Nephron progenitor cell (in vitro differentiated cells): ENCODE data around the gene ABCA5.

Source experiments
- DNase-seq: peaks from one replicate; pipeline ENCODE4 v3.0.0; 2021
- H3K27ac Mint-ChIP-seq: 2 replicates; pipeline ENCODE4 v1.8.0; 2021; ENCODE audit warnings: mild to moderate bottlenecking, moderate library complexity, mixed read lengths
- H3K27me3 Mint-ChIP-seq: 2 replicates; pipeline ENCODE4 v1.8.0; 2021; ENCODE audit warnings: mild to moderate bottlenecking, low read depth, mixed read lengths; ENCODE audit not compliant: poor library complexity
- H3K36me3 Mint-ChIP-seq: 2 replicates; pipeline ENCODE4 v1.8.0; 2021; ENCODE audit warnings: low read depth, mixed read lengths
- H3K4me1 Mint-ChIP-seq: 2 replicates; pipeline ENCODE4 v1.8.0; 2021; ENCODE audit warnings: mixed read lengths
- H3K4me3 Mint-ChIP-seq: 2 replicates; pipeline ENCODE4 v1.8.0; 2021; ENCODE audit warnings: mild to moderate bottlenecking, moderate library complexity, mixed read lengths
- H3K9me3 Mint-ChIP-seq: 2 replicates; pipeline ENCODE4 v1.8.0; 2021; ENCODE audit warnings: mild to moderate bottlenecking, moderate library complexity, mixed read lengths
- CTCF ChIP-seq: fragments of 200-600 bp; sonication (generic); IDR thresholded peaks from 2 replicates; pipeline ENCODE4 v1.5.0; 2021; ENCODE audit warnings: antibody characterized with exemption

The ABCA5 gene

GRCh38 chr17:69232650-69233049 lies 94.3 kb downstream of the ABCA5 start:
- H3K4me1 Mint-ChIP-seq = peaks cover 4% of the 10 kb centered on the region
- no peak overlapping the region for H3K27ac Mint-ChIP-seq
- no peak for TF ChIP-seq CTCF
- peaks cover 5% of the 10 kb centered on the region for H3K27me3 Mint-ChIP-seq
- peaks cover 27% of the 10 kb centered on the region for H3K9me3 Mint-ChIP-seq
- no peak overlapping the region for H3K4me3 Mint-ChIP-seq
- peaks cover 8% of the 10 kb centered on the region for H3K36me3 Mint-ChIP-seq
- DNase-seq = no peak

DNA sequence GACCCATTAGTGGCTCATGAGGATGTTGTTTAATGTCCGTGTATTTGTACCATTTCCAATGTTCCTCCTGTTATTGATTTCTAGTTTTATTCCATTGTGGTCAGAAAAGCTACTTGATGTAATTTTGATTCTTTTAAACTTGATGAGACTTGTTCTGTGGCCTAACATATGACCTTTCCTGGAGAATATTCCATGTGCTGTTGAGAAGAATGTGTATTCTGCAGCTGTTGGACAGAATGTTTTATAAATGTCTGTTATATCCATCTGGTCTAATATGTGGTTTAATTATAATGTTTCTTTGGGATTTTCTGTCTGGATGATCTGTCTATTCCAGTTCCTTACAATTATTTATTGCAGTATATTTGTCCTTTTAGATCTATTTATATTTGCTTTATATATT lies 95.4 kb downstream of the ABCA5 start:
- peaks cover 27% of the 10 kb centered on the region for H3K9me3 Mint-ChIP-seq
- H3K4me1 Mint-ChIP-seq = peaks cover 4% of the 10 kb centered on the region
- peaks cover 8% of the 10 kb centered on the region for H3K36me3 Mint-ChIP-seq
- TF ChIP-seq CTCF = no peak
- no peak overlapping the region for H3K27ac Mint-ChIP-seq
- no peak for DNase-seq
- no peak overlapping the region for H3K4me3 Mint-ChIP-seq
- H3K27me3 Mint-ChIP-seq = peaks cover 7% of the 10 kb centered on the region

- Mint-ChIP-seq H3K4me3 (no peak overlapping the region), H3K27ac (no peak overlapping the region), H3K9me3 (peaks cover 27% of the 10 kb centered on the region), H3K36me3 (peaks cover 8% of the 10 kb centered on the region), H3K4me1 (peaks cover 4% of the 10 kb centered on the region), H3K27me3 (peaks cover 7% of the 10 kb centered on the region)
- DNase-seq = no peak
- no peak for TF ChIP-seq CTCF
Observed at GRCh38 chr17:69230939-69231338, 96.0 kb downstream of the ABCA5 start.

GRCh38 chr17:69228576-69228975 lies 98.4 kb downstream of the ABCA5 start, which contains the start of gene ABCA10:
ABCA10 (minus strand) TSS chr17:69228824; CDS start chr17:69225358, 3,466 bp downstream.
- H3K9me3 Mint-ChIP-seq = peaks cover 25% of the 10 kb centered on the region
- peaks cover 8% of the 10 kb centered on the region for H3K36me3 Mint-ChIP-seq
- no peak within 1 kb of the TSS for H3K4me3 Mint-ChIP-seq
- H3K27ac Mint-ChIP-seq = no peak within 1 kb of the TSS
- peaks cover 6% of the 10 kb centered on the region for H3K4me1 Mint-ChIP-seq
- no peak for TF ChIP-seq CTCF
- H3K27me3 Mint-ChIP-seq = peaks cover 7% of the 10 kb centered on the region
- no peak for DNase-seq

- Mint-ChIP-seq H3K4me1 (peaks cover 9% of the 10 kb centered on the region), H3K27me3 (peaks cover 7% of the 10 kb centered on the region), H3K27ac (no peak overlapping the region), H3K4me3 (no peak overlapping the region), H3K36me3 (peaks cover 5% of the 10 kb centered on the region), H3K9me3 (peaks cover 19% of the 10 kb centered on the region)
- DNase-seq = no peak
- TF ChIP-seq CTCF = no peak
Observed at GRCh38 chr17:69228018-69228417, 98.9 kb downstream of the ABCA5 start.

- DNase-seq = no peak
- Mint-ChIP-seq H3K9me3 (peaks cover 14% of the 10 kb centered on the region), H3K27ac (no peak overlapping the region), H3K4me3 (no peak overlapping the region), H3K36me3 (peaks cover under 1% of the 10 kb centered on the region), H3K27me3 (peaks cover 7% of the 10 kb centered on the region), H3K4me1 (peaks cover 9% of the 10 kb centered on the region)
- no peak for TF ChIP-seq CTCF
Observed at GRCh38 chr17:69227541-69227940, 99.4 kb downstream of the ABCA5 start.
